Retinal pigment epithelial cell (primary cell): Measurements from ENCODE around the gene PRDX3.
A peak's percentile ranks its signal among the peaks of the same experiment; 100 is the strongest.
"Not testable (repeated sequence)": the region's sequence is repeated elsewhere in the genome, so short reads cannot be mapped to it uniquely, and the experiment has no call there.

Source experiments
- DNase-seq: peaks from one replicate; pipeline ENCODE4 v3.0.0-alpha.2; 2010; ENCODE audit warnings: low read depth
- H3K4me3 ChIP-seq: 2 replicates; pipeline ENCODE4 v1.5.1; 2011; ENCODE audit warnings: mild to moderate bottlenecking, low read length, control low read depth, moderate library complexity
- CTCF ChIP-seq: conservative IDR thresholded peaks from 2 replicates; pipeline ENCODE4 v1.5.1; 2011; ENCODE audit warnings: low read depth, low read length, control low read depth, inconsistent platforms

Gene PRDX3

GRCh38 chr10:119197921-119198320 lies 19.3 kb upstream of the PRDX3 start:
- no peak for TF ChIP-seq CTCF
- H3K4me3 ChIP-seq, result no peak overlapping the region
- DNase-seq, result no peak

GRCh38 chr10:119191881-119192280 lies 13.3 kb upstream of the PRDX3 start:
- no peak for TF ChIP-seq CTCF
- no peak overlapping the region for H3K4me3 ChIP-seq
- no peak for DNase-seq

- TF ChIP-seq CTCF, result no peak
- DNase-seq, result no peak
Measured at GRCh38 chr10:119190954-119191785, 12.6 kb upstream of the PRDX3 start.

GRCh38 chr10:119190353-119190752 lies 11.7 kb upstream of the PRDX3 start:
- peak; percentile 93 for DNase-seq
- no peak overlapping the region for H3K4me3 ChIP-seq
- TF ChIP-seq CTCF, result no peak

More at GRCh38 chr10:119190954-119191785, 12.6 kb upstream of the PRDX3 start:
- H3K4me3 ChIP-seq, result no peak overlapping the region

GRCh38 chr10:119189811-119190282 lies 11.2 kb upstream of the PRDX3 start:
- no peak for TF ChIP-seq CTCF
- H3K4me3 ChIP-seq, result no peak overlapping the region
- DNase-seq, result peak; percentile 67

GRCh38 chr10:119183664-119184412 lies 5.2 kb upstream of the PRDX3 start:
- no peak for DNase-seq
- TF ChIP-seq CTCF, result no peak
- H3K4me3 ChIP-seq, result no peak overlapping the region

GRCh38 chr10:119180850-119181400 lies 2.3 kb upstream of the PRDX3 start:
- H3K4me3 ChIP-seq, DNase-seq: not testable (repeated sequence)
